Activated T-helper 1 cell treated with Interleukin-2 at 50 U/mL for 16 hours (primary cell): ENCODE data around the gene CNNM3.

Experiments
- DNase-seq: peaks from one replicate; pipeline ENCODE4 v3.0.0-alpha.2; 2020; ENCODE audit warnings: low read depth

CNNM3 gene

DNA sequence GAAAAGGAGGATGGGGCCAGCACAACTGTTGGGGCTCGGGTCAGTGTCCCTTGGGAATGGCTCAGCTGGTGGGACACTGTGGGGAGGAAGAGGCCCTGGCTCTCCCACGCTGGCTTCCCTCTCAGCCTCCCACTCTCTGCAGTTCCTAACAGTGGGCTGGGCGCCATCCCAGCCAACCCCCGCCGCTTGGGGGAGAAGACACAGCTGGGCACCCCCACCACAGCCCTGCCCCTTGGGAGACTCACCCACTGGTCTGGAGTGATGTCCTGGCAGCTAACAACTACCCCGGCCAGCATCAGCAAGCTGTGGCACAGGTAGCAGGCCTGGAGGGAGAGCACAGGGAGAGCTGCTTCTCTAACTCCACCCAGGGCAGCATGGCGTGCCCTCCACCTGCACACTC, 62.1 kb downstream of the CNNM3 start:
- no peak for DNase-seq

DNA sequence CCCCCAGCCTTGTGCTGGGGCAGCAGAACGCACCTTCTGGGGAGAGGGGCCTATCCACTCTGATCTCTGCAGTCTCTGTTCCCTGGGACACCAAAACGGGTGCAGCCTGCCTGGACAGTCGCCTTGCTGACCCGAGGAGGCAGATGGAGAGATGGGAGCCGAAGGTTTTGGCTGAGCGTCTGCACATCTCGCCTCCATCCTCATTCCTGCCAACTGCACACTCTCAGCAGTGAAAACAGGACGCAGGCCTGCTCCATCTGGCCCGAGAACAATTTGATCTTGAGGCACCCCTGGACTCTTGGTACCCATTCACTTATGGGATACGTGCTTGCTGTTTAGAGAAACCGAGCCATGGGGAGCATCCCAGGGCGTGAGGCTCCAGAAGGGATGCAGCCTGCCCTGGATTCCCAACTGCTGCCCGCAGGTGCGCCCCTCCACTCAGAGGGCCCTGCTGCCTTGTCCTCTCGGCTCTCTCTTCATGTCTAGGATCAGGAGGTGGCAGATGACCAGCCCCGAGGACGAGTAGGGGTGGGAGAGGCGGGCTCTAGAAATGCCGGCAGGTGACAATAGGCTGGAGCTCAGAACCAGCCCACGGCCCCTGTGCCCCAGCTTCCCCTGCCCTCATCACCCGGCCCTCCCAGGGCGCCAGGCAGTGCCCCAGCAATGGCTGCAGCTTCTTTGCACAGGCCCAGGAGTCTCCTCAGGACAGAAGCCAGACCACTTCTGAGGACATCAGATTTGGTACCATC, 62.9 kb downstream of the CNNM3 start:
- DNase-seq = no peak

DNA sequence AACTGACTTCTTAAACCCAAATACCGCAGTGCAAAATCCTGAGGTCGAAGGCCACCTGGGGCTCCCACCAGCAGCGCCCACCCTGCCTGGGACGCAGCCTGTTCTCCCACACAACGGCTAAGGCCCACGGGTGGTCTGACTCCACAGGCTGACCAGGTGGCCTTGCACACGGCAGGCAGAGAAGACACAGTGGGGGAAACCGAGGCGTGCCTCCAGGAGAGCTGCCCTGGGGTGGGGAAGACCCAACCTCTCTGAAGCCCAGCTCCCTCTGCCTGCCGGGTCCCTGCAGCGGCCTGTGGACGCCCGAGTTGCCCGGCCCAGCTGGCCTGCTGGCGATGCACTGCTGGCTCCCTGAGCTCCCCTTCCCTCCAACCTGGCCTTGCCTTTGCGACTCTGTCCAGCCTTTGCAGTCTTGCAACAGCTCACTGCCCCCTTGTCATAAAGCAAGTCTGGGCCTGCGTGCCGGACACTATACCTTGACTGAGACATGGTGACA, 63.5 kb downstream of the CNNM3 start:
- no peak for DNase-seq

DNA sequence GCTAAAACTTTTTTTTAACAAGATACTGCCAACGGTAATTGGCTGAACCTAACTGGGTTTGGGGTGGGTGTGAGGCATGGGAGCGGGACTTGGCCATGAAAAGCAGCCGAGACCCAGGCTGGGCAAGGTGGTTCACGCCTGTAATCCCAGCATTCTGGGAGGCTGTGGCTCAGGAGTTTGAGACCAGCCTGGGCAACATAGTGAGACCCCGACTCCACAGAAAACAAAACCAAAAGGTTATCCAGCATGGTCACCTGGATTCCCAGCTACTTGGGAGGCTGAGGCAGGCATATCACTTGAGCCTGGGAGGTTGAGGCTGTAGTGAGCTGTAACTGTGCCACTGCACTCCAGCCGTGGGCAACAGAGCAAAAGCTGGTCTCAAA, 64.8 kb downstream of the CNNM3 start:
- no peak for DNase-seq

DNA sequence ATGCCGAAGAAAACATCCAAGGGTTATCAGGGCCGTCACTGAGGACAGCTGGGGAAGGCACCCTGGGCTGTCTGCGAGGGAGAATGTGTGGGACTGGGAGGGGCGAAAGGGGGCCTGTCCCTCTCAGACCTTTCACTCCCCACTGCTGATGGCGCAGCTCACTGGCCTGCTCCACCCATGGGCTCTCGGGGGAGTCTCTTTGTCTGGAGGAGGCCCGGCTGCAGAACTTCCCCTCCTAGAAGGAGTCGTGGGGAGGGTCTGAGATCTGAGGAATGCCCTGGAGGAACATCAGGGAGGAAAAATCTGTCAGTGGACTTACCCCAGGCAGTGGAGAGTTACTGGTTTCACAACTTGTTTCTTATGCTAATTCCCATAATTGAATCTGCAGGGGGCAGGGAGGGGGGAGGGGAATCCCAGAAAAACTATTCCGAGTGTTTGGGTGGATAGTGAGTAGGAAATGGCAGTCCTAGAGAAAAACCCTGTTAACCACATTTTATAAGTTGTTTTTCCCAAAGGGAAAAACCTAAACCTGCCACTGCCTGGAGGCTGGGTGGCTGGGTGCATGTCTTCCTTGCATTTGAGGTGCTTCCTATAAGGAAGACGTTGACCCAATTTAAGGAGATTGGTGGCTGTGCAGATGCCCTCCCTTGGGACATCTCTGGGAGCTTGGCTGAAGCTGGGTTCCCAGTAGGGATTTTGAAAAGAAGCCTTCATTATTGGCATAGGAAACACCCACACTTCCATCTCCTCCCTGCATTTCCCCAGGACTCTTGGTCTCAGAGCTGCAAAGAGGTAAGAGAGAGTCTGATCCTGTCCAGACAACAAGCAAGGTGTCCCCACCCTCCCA, 65.5 kb downstream of the CNNM3 start:
- no peak for DNase-seq

DNA sequence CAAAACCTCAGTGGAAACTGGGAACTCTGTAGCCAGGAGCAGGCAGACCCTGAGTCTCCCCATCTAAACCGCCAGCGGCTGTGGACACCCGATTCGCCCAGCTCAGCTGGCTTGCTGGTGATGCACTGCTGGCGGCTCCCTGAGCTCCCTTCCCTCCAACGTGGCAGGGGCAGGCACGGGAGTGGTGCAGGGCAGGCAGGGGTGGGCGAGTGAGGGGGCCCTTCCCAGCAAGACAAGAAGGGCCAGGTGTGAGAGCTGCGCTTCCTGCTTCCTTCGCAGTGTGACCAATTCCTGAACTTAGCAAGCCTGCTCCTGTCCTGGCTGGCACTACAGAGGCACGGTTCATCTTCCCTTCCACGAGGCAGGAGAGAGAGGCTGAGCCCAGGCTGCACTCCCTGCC, 66.2 kb downstream of the CNNM3 start:
- DNase-seq = no peak

DNA sequence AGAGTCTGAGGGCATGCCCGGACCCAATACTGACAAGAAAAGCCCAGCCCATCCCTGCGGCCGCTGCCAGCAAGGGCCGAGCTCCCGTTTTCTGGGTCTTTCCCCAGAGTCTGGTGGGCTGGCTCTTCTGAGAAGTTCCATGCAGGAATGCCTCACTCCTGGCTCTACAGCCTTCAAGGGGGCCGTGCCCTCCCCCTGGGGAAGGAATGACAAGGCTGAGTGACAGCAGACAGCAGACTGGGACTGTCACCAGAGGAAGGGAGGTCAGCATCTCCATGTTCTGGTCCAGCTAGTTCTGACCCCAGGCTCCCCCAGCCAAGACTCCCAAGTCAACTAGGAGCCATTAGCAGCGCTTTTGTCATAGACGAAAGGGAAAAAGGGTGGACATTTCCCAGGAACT, 66.8 kb downstream of the CNNM3 start:
- no peak for DNase-seq

DNA sequence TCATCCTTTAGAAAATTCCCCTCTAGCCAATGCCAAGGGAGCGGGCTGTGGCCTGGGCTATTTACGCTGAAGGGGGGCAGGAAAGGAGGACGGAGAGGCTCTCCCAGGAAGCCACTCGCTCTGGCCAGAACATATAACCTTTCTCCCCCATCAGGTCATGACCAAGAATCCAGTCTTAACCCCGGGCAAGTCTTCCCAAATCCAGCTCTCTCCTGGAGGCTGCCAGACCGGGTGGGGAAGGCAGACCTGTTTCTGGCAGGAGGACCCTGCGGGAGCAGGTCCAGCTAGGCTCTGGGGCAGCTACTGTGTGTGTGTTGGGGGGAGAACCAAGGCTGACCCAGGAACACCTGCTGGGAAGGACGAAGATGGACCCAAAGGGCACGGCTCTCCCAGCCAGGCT, 67.2 kb downstream of the CNNM3 start:
- DNase-seq = no peak
